HuH-7 (cell line): ENCODE results near the gene CCL14.

Experiments
- DNase-seq: peaks from one replicate; pipeline ENCODE4 v3.0.0; 2011; ENCODE audit warnings: low spot score

The CCL14 gene

DNA sequence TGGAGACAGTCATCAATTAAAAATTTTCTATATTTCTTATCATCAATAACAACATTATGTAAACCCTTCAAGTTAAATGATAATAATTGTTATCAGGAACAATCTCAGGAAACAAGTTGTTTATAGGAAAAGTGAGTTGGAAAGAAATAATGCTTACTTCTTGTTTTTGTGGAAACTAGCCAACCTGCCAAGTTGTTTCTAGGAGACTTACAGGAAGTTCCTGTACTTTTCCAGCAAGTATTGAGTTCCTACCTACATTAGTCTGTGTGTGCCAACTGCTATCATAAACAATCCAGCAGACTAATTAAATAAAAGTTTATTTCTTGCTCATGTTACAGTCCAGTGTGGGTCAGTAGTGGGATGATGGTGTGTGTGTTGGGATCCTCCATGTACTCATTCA is 1.6 kb upstream of the CCL14 start:
- no peak for DNase-seq

GRCh38 chr17:35984140-35984539 is 2.4 kb downstream of the CCL14 start:
- DNase-seq: no peak

- DNase-seq: no peak
Observed at GRCh38 chr17:35982409-35983191, 3.9 kb downstream of the CCL14 start.

DNA sequence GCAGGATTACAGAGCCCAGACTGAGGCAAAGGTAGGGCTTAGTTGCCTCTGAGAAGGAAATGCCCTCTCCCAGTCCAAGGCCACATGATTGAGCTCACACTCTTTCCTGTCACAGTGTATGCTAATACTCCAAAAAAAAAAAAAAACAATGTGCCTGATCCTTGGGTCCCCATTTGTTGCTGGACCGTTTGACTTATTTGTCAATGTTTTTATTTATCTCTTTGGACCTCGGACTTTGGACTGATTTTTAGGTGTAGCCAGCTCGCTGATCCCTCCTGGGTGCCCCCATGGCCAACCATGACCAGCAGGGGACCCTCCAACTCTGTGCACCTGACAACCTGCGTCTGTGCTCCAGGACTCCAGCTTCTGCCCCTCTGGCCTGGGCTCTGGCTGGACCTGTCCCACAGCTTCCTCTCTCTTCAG is 4.6 kb downstream of the CCL14 start:
- peak; percentile 43 for DNase-seq

DNA sequence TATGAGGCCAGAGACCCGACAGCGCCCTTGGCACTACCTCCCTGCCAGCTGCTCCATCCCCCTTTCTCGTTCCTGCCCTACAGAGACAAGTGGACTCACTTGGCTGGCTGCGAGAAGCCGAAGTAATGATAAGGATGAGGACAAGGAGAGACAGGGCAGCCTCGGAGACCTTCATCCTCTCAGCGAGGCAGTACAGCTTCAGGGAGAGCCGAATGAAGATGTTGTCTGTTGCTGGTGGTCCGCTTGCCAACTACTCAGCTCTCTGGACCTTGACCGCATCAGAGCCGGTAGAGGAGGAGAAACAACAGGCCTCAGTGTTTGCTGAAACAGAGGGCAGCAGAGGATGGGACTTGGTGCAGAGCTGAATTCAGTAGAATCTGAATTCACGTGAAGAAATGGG is 5.3 kb downstream of the CCL14 start, which contains the start of gene CCL16:
CCL16 (minus strand) TSS at position 252 of the 400 bp plus-strand sequence; CDS start at position 175, 77 bp downstream.
- DNase-seq: no peak

DNA sequence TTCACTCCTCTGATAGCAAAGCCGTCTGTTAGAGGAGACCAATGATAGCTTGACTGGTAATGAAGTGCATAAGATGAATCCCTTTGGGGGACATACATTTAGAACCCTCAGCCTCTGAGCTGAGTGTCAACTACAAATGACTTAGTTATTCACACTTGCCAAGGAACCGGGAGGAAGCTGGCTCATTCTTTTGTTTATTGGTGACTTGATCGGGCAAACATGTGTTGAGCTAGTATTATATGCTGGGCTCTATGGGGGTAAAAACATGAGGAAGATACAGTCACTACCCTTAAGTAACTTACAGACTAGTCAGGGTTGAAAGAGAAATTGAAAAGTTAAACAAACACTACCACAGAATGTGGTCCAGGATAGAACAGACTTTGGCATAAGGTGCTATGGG is 8.2 kb downstream of the CCL14 start:
- no peak for DNase-seq

GRCh38 chr17:35977509-35977908 is 9.0 kb downstream of the CCL14 start:
- DNase-seq: no peak

GRCh38 chr17:35973333-35974260 is 12.9 kb downstream of the CCL14 start:
- peak; percentile 66 for DNase-seq

DNA sequence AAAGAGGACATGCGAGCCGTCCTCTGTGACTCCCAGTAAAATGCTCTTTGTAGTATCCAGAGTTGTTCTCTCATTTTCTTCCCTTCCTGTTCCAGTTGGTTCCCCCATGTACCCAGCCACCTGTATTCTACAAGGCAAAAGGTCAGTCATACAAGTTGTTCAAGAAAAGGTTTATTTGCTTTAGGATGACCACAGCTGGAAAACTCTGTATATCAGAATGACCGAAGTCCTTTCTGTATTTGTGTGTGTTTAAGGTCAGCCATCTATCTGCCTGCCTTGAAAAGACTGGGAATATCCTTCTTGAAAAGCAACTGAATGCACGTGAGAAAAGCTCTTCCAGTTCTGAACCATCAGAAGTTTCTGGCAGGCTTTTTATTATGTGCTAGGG is 13.6 kb downstream of the CCL14 start:
- no peak for DNase-seq

DNA sequence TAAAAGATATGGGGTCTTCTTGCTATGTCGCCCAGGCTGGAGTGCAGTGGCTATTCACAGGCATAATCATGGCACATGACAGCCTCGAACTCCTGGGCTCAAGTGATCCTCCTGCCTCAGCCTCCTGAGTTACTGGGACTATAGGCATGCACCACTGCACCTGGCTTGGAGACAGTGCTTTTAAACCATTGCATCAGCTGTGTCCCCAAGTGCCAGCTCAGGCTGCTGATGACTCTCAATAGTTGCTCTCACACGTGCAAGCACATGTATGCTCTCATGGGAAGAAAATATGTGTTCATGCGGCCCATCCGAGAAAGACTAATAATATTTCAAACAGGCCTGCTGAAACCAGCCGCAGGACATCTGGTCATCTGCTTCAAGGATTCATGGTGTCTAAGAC is 14.0 kb downstream of the CCL14 start:
- DNase-seq: no peak

DNA sequence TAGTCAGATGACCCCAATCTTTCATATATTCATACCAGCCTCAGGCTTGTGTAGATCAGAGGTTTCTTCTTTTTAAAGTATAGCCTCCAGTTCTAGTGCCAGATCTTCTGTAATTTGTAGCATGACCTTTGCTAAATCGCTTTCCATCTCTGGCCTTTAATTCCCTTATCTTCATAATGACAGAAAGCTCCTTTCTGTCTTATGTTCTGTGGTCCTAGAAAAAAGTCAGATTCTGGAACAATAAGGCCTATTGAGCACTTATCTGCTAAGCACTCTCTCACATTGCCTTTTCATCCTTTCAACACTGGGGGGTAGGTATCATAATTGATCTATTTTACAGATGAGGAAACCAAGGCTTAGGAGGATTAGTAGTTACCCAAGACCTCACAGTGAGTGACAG is 14.5 kb downstream of the CCL14 start:
- DNase-seq: no peak

DNA sequence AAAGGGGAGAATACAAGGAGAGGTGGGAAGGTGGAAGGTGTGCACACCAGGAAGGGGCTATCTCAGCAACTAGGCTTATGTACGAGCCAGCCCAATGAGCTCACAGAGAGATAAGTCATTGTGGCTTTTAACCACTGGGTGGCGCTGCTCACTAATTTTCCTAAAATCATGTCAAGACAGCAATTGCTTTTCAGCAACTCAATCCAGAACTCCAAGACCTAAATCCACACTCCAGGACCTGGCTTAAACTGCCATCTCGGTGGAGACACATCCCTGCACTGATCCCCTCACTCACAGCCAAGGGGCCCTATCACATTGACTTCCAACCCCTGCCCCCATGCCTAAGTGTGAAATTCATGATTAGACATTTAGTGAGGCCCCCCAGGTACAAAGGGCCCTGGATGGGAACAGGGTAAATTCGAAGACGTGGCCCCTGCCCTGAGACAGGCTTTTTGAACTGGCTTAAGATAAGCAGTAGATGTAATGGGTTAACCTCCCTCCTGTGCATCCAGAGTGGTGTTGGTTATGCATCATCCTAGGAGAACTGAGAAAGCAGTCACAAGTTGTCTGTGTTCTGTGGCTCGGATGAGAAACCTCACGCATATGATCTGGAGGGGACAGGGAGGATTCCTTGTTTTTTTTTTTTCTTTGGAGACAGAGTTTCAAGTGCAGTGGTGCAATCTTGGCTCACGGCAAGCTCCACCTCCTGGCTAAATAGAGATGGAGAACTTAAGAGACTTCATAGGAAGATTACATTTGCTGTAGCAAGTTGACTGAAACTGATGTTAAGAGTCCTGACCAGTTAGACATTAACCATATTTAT is 16.8 kb downstream of the CCL14 start:
- DNase-seq: peak; percentile 37

- DNase-seq: no peak
Observed at GRCh38 chr17:35968520-35969054, 17.9 kb downstream of the CCL14 start.

DNA sequence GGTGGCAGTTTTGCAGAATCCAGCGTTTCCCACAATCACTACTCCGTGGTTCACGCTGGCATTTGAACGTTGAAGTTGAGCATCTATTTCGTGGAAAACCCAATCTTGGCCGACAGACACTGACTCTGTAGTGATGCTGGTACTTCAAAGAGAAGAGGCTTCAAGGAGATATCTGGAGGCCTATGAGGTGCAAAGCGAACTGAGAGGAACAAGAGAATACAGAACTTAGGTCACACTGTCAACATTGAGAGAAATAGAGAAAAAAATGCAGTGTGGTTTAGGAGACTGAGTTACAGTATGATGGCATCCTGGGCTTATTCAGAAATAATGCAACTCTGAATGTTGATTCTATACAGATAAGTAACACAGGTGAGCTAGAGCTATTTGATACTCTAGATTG is 21.3 kb downstream of the CCL14 start:
- DNase-seq: no peak

- no peak for DNase-seq
Observed at GRCh38 chr17:35963663-35964062, 22.9 kb downstream of the CCL14 start.

- DNase-seq: no peak
Observed at GRCh38 chr17:35953720-35954119, 32.8 kb downstream of the CCL14 start.

GRCh38 chr17:35949401-35949800 is 37.1 kb downstream of the CCL14 start:
- DNase-seq: no peak

GRCh38 chr17:35948092-35948491 is 38.4 kb downstream of the CCL14 start:
- DNase-seq: no peak

DNA sequence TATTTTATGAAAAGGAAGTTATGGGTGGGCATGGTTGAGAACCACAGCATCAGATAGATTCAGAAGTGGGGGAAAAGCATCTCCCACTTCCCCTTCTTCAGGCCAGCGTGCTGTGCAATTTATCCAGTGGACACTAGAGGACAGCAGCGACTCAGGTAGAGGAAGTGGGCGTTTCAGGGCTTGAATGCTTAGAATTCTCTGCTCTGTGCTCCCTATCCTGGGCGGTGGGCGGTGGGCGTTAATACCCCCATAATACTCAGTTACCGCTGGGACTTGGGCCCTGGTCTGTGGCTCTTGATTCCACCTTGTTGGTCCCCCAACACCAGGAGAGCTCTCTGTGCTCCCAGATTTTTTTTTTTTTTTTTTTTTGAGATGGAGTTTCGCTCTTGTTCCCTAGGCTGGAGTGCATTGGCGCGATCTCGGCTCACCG is 39.4 kb downstream of the CCL14 start:
- DNase-seq: peak; percentile 38

DNA sequence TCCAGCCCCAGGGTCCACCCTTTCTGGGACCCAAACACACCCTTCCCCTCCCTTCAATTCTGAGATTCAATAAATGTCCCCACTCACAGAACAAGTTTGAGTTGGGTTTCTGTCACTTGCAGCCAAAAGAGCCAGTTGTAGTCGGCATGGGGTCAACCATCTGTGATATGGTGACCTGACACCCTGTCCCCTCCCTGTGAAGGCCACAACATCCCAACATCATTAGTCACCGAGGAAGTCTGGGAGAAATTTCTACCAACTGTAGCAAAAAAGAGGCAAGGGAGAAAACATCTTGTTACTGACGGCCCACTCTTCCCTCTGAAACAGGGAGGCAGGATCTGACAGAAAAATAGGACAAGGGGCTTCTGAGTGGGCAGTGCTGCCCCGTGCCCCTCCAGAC is 42.4 kb downstream of the CCL14 start:
- DNase-seq: no peak

DNA sequence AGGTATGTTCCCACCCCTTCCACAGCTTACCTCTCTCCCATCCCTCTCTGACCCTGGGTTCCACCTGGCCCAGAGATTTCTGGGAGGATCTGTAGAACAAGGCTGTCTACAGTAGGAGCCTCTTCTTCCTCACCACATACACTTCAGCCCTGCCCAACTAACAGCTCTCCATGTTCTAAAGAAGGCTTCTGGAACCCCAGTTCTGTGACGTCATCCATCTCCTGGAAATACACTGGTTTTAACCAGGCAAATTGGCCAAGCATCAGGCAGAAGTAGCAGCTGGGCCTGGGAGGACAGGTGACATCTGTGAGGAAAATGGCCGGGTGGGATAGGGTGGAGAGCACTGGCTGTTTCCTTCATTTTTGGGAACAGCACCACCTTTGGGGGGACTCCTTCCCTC is 43.0 kb downstream of the CCL14 start, which contains the start of gene LYZL6:
LYZL6 (minus strand) TSS at position 177 of the 400 bp plus-strand sequence. CDS start 4,357 bp downstream, outside the sequence.
- no peak for DNase-seq
